Measurements from ENCODE around the gene ANXA11. TPM values are rescaled to one million over a fixed set of nuclear protein-coding genes. Genes with fewer than 3 reads are reported as not detected.

Gene ANXA11
- total and polyA plus RNA-seq, 12 donors: 39.0 to 249 (median 73.2) TPM

DNA sequence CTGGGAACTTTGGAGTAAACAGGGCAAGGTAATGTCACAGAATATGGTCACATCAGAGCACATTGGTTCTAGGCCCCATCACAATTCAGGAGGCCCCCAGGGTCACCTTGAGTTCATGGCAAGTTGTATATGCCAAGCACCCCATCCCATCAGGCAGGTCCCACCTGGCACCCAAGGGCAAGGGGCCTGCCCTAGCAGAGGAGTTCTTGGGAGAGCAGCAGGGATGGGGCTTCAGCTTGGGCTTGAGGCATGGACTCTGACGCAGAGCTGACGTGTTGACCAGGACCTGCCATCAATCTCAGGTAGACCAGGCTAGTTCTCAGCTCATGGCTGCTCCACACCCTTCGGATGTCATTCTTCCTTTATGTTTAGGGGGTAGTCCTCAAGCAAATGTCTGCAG is 51.9 kb downstream of the ANXA11 start:
- H3K36me3 ChIP-seq (replicated peaks in 1 of 2): peaks cover 0 to 47% of the 10 kb centered on the region in 2 donors
- no peak for DNase-seq
- intact Hi-C loops (cut with DNase I): no loop called here
- peaks cover 0 to 6% of the 10 kb centered on the region in 2 donors for H3K4me1 ChIP-seq (replicated peaks in 1 of 2)
- no peaks in the 10 kb centered on the region for H3K9me3 ChIP-seq (replicated peaks in 1 of 3)
- WGBS, 4 donors: 67 to 93% (median 85%) methylated on average over 3 of the region's 3 CpGs
- H3K4me3 ChIP-seq: no peak overlapping the region
- TF ChIP-seq, protein P1, sequence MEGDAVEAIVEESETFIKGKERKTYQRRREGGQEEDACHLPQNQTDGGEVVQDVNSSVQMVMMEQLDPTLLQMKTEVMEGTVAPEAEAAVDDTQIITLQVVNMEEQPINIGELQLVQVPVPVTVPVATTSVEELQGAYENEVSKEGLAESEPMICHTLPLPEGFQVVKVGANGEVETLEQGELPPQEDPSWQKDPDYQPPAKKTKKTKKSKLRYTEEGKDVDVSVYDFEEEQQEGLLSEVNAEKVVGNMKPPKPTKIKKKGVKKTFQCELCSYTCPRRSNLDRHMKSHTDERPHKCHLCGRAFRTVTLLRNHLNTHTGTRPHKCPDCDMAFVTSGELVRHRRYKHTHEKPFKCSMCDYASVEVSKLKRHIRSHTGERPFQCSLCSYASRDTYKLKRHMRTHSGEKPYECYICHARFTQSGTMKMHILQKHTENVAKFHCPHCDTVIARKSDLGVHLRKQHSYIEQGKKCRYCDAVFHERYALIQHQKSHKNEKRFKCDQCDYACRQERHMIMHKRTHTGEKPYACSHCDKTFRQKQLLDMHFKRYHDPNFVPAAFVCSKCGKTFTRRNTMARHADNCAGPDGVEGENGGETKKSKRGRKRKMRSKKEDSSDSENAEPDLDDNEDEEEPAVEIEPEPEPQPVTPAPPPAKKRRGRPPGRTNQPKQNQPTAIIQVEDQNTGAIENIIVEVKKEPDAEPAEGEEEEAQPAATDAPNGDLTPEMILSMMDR (IDR thresholded peaks at IDR 0.05): no peak
- no peak for TF ChIP-seq POLR2A (IDR thresholded peaks at IDR 0.05)
- no peak overlapping the region for H3K27ac ChIP-seq
- H3K27me3 ChIP-seq: no peaks in the 10 kb centered on the region

- Histone ChIP-seq H3K27ac (no peak overlapping the region), H3K27me3 (no peaks in the 10 kb centered on the region), H3K4me3 (no peak overlapping the region), H3K36me3 (replicated peaks in 1 of 2) (peaks cover 0 to 44% of the 10 kb centered on the region in 2 donors), H3K9me3 (replicated peaks in 1 of 3) (no peaks in the 10 kb centered on the region), H3K4me1 (replicated peaks in 1 of 2) (no peaks in the 10 kb centered on the region)
- intact Hi-C loops (cut with DNase I): no loop called here
- no peak for DNase-seq
- no peak for TF ChIP-seq POLR2A (IDR thresholded peaks at IDR 0.05)
- TF ChIP-seq, protein P1 (IDR thresholded peaks at IDR 0.05): no peak
- WGBS, 4 donors: 91 to 97% (median 95%) methylated on average over 4 to 6 of the region's 6 CpGs
Measured at GRCh38 chr10:80152820-80153219, 52.5 kb downstream of the ANXA11 start.

- intact Hi-C loops (cut with DNase I): no loop called here
- Histone ChIP-seq H3K4me1 (replicated peaks in 1 of 2) (no peaks in the 10 kb centered on the region), H3K27me3 (no peaks in the 10 kb centered on the region), H3K27ac (no peak overlapping the region), H3K4me3 (no peak overlapping the region), H3K36me3 (replicated peaks in 1 of 2) (peaks cover 0 to 20% of the 10 kb centered on the region in 2 donors), H3K9me3 (replicated peaks in 1 of 3) (no peaks in the 10 kb centered on the region)
- TF ChIP-seq POLR2A (IDR thresholded peaks at IDR 0.05): no peak
- TF ChIP-seq, protein P1 (IDR thresholded peaks at IDR 0.05): no peak
- no peak for DNase-seq
- WGBS, 4 donors: 63 to 71% (median 67%) methylated on average over 2 of the region's 2 CpGs
Measured at GRCh38 chr10:80150172-80150571, 55.2 kb downstream of the ANXA11 start.

DNA sequence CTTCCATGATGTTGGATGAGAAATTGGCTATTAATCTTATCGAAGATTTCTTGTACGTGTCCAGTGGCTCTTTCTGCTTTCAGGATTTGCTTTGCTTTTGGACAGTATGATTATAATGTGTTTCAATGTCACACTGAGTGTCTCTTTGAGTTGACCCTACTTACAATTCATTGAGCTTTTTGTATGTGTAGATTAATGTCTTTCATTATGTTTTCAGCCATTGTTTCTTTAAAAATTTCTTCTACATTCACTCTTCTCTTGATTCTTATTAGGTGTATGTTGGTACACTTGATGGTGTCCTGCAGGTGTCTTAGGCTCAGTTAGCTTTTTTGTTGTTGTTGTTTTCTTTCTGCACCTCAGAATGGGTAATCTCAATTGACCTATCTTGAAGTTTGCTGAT is 56.2 kb downstream of the ANXA11 start:
- H3K27ac ChIP-seq: no peak overlapping the region
- no peaks in the 10 kb centered on the region for H3K9me3 ChIP-seq (replicated peaks in 1 of 3)
- peaks cover 0 to 11% of the 10 kb centered on the region in 2 donors for H3K36me3 ChIP-seq (replicated peaks in 1 of 2)
- intact Hi-C loops (cut with DNase I): no loop called here
- 93 to 97% (median 95%) methylated on average over 2 of the region's 2 CpGs for WGBS, 4 donors
- peaks cover 0 to 3% of the 10 kb centered on the region in 2 donors for H3K4me1 ChIP-seq (replicated peaks in 1 of 2)
- H3K27me3 ChIP-seq: no peaks in the 10 kb centered on the region
- H3K4me3 ChIP-seq: no peak overlapping the region
- no peak for TF ChIP-seq POLR2A (IDR thresholded peaks at IDR 0.05)
- TF ChIP-seq, protein P1 (IDR thresholded peaks at IDR 0.05): no peak
- DNase-seq: no peak
